ENCODE data around the gene NOP14.

DNA sequence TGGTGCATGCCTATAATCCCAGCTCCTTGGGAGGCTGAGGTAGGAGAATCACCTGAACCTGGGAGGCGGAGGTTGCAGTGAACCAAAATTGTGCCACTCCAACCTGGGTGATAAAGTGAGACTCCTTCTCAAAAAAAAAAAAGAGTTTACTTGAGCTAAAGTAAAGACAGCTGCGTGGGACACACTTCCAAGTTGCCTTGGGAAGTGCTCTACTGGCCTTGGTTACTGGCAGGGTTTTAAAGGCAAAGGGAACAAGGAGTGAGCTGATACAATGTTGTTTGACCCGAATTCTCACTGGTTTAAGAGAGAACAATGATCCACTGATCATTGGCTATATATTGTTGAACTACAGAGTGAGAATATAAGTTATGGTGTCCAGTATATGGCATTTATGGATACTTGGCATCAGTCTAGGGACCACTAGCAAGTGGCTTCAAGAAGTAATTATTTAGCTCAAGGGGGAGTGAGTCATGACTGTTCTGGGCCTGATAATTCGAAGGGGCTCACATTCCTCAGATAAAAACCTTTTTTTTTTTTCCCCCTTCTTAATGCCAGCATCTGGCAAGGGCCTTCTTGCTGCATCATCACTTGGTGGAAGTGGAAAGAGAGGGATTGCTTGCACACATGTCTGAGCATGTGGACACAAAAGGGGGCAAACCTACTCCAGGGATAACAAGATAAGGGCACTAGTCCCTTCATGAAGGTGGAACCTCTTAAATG is 32.5 kb upstream of the NOP14 start:
- TF ChIP-seq, protein P1, sequence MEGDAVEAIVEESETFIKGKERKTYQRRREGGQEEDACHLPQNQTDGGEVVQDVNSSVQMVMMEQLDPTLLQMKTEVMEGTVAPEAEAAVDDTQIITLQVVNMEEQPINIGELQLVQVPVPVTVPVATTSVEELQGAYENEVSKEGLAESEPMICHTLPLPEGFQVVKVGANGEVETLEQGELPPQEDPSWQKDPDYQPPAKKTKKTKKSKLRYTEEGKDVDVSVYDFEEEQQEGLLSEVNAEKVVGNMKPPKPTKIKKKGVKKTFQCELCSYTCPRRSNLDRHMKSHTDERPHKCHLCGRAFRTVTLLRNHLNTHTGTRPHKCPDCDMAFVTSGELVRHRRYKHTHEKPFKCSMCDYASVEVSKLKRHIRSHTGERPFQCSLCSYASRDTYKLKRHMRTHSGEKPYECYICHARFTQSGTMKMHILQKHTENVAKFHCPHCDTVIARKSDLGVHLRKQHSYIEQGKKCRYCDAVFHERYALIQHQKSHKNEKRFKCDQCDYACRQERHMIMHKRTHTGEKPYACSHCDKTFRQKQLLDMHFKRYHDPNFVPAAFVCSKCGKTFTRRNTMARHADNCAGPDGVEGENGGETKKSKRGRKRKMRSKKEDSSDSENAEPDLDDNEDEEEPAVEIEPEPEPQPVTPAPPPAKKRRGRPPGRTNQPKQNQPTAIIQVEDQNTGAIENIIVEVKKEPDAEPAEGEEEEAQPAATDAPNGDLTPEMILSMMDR (IDR thresholded peaks at IDR 0.05) = no peak
- no peak for TF ChIP-seq ZFX (IDR thresholded peaks at IDR 0.05; ENCODE audit: borderline replicate concordance)

All from 22Rv1 (cell line).